ENCODE data around the gene CAVIN4. TPM values are rescaled to one million over a fixed set of nuclear protein-coding genes. Genes with fewer than 3 reads are reported as not detected.

The CAVIN4 gene
- total and polyA plus RNA-seq, 7 experiments from 2014 or later = 0.07 to 0.13 TPM; not detected in 5

- ATAC-seq (no peak), DNase-seq (no peak)
- no peaks in the 10 kb centered on the region for H3K4me1 ChIP-seq (ENCODE audit: control insufficient read depth in 2 of 2, insufficient read depth in 2 of 2, low read length in 2 of 2)
- H3K4me3 Mint-ChIP-seq = no peak overlapping the region
- H3K27ac Mint-ChIP-seq = no peak overlapping the region
- ChIA-PET CTCF (no interaction called here), POLR2A (no interaction called here)
- H3K4me1 Mint-ChIP-seq = peaks cover 0 to 2% (median 0%) of the 10 kb centered on the region in 7 donors
- no peaks in the 10 kb centered on the region for H3K9me3 Mint-ChIP-seq
- H3K27ac ChIP-seq (ENCODE audit: low read depth, low read length) = no peak overlapping the region
- H3K36me3 ChIP-seq (ENCODE audit: control insufficient read depth in 2 of 3, insufficient read depth in 3 of 3, low read length in 3 of 3) = no peaks in the 10 kb centered on the region
- peaks cover 0 to 2% (median 0%) of the 10 kb centered on the region in 5 donors for H3K27me3 Mint-ChIP-seq
- intact Hi-C loops (cut with micrococcal nuclease) = no loop called here
- H3K4me3 ChIP-seq (ENCODE audit: low read length) = no peak overlapping the region
- no peaks in the 10 kb centered on the region for H3K27me3 ChIP-seq (ENCODE audit: control insufficient read depth in 2 of 2, insufficient read depth in 2 of 2, low read length in 2 of 2)
- H3K36me3 Mint-ChIP-seq = no peaks in the 10 kb centered on the region
- H3K9me3 ChIP-seq (ENCODE audit: control insufficient read depth in 2 of 3, low read length in 3 of 3) = no peaks in the 10 kb centered on the region
Observed at GRCh38 chr9:100561256-100561655, 16.6 kb upstream of the CAVIN4 start.

GRCh38 chr9:100567856-100568255, 10.0 kb upstream of the CAVIN4 start:
- Mint-ChIP-seq H3K27ac (no peak overlapping the region), H3K9me3 (peaks cover 0 to 6% (median 0%) of the 10 kb centered on the region in 11 donors), H3K27me3 (no peaks in the 10 kb centered on the region), H3K4me3 (no peak overlapping the region), H3K4me1 (no peaks in the 10 kb centered on the region), H3K36me3 (peaks cover 0 to 4% (median 0%) of the 10 kb centered on the region in 5 donors)
- H3K27ac ChIP-seq (ENCODE audit: low read depth, low read length) = no peak overlapping the region
- intact Hi-C loops (cut with micrococcal nuclease) = no loop called here
- no peaks in the 10 kb centered on the region for H3K27me3 ChIP-seq (ENCODE audit: control insufficient read depth in 2 of 2, insufficient read depth in 2 of 2, low read length in 2 of 2)
- POLR2A ChIA-PET = no interaction called here
- ATAC-seq (no peak), DNase-seq (no peak)
- H3K9me3 ChIP-seq (ENCODE audit: control insufficient read depth in 2 of 3, low read length in 3 of 3) = no peaks in the 10 kb centered on the region
- CTCF ChIA-PET = no interaction called here
- H3K4me1 ChIP-seq (ENCODE audit: control insufficient read depth in 2 of 2, insufficient read depth in 2 of 2, low read length in 2 of 2) = no peaks in the 10 kb centered on the region
- H3K4me3 ChIP-seq (ENCODE audit: low read length) = no peak overlapping the region
- H3K36me3 ChIP-seq (ENCODE audit: control insufficient read depth in 2 of 3, insufficient read depth in 3 of 3, low read length in 3 of 3) = no peaks in the 10 kb centered on the region

- intact Hi-C loops (cut with micrococcal nuclease) = loop anchor here in 1 of 2 donors (5.0 kb wide), 1 partner anchor 1236 kb away; no protein-coding TSS in a partner anchor
- no peaks in the 10 kb centered on the region for H3K36me3 ChIP-seq (ENCODE audit: control insufficient read depth in 2 of 3, insufficient read depth in 3 of 3, low read length in 3 of 3)
- no peaks in the 10 kb centered on the region for H3K9me3 ChIP-seq (ENCODE audit: control insufficient read depth in 2 of 3, low read length in 3 of 3)
- Mint-ChIP-seq H3K4me3 (no peak overlapping the region), H3K9me3 (peaks cover 0 to 6% (median 0%) of the 10 kb centered on the region in 11 donors), H3K36me3 (peaks cover 0 to 4% (median 0%) of the 10 kb centered on the region in 5 donors), H3K27me3 (peaks cover 0 to 3% (median 0%) of the 10 kb centered on the region in 5 donors), H3K4me1 (no peaks in the 10 kb centered on the region), H3K27ac (no peak overlapping the region)
- H3K27ac ChIP-seq (ENCODE audit: low read depth, low read length) = no peak overlapping the region
- ChIA-PET POLR2A (no interaction called here), CTCF (no interaction called here)
- DNase-seq = no peak
- no peak for ATAC-seq
- H3K4me3 ChIP-seq (ENCODE audit: low read length) = no peak overlapping the region
- H3K27me3 ChIP-seq (ENCODE audit: control insufficient read depth in 2 of 2, insufficient read depth in 2 of 2, low read length in 2 of 2) = no peaks in the 10 kb centered on the region
- H3K4me1 ChIP-seq (ENCODE audit: control insufficient read depth in 2 of 2, insufficient read depth in 2 of 2, low read length in 2 of 2) = no peaks in the 10 kb centered on the region
Observed at GRCh38 chr9:100573655-100574260, 4.1 kb upstream of the CAVIN4 start.

- Histone ChIP-seq H3K4me1 (ENCODE audit: control insufficient read depth in 2 of 2, insufficient read depth in 2 of 2, low read length in 2 of 2) (no peaks in the 10 kb centered on the region), H3K27me3 (ENCODE audit: control insufficient read depth in 2 of 2, insufficient read depth in 2 of 2, low read length in 2 of 2) (no peaks in the 10 kb centered on the region), H3K36me3 (ENCODE audit: control insufficient read depth in 2 of 3, insufficient read depth in 3 of 3, low read length in 3 of 3) (no peaks in the 10 kb centered on the region), H3K27ac (ENCODE audit: low read depth, low read length) (no peak overlapping the region), H3K9me3 (ENCODE audit: control insufficient read depth in 2 of 3, low read length in 3 of 3) (no peaks in the 10 kb centered on the region), H3K4me3 (ENCODE audit: low read length) (no peak overlapping the region)
- DNase-seq (no peak), ATAC-seq (no peak)
- Mint-ChIP-seq H3K36me3 (peaks cover 0 to 3% (median 0%) of the 10 kb centered on the region in 5 donors), H3K4me3 (no peak overlapping the region), H3K9me3 (peaks cover 0 to 6% (median 0%) of the 10 kb centered on the region in 11 donors), H3K4me1 (no peaks in the 10 kb centered on the region), H3K27ac (no peak overlapping the region), H3K27me3 (peaks cover 0 to 3% (median 0%) of the 10 kb centered on the region in 5 donors)
- CTCF ChIA-PET = no interaction called here
- POLR2A ChIA-PET = no interaction called here
- intact Hi-C loops (cut with micrococcal nuclease) = no loop called here
Observed at GRCh38 chr9:100575006-100575405, 2.9 kb upstream of the CAVIN4 start.

GRCh38 chr9:100575765-100576386, 2.0 kb upstream of the CAVIN4 start:
- Mint-ChIP-seq H3K36me3 (peaks cover 0 to 2% (median 0%) of the 10 kb centered on the region in 5 donors), H3K27me3 (peaks cover 0 to 5% (median 0%) of the 10 kb centered on the region in 5 donors), H3K27ac (no peak overlapping the region), H3K4me1 (no peaks in the 10 kb centered on the region), H3K4me3 (no peak overlapping the region), H3K9me3 (no peaks in the 10 kb centered on the region)
- intact Hi-C loops (cut with micrococcal nuclease) = no loop called here
- ChIA-PET POLR2A (no interaction called here), CTCF (no interaction called here)
- Histone ChIP-seq H3K27me3 (ENCODE audit: control insufficient read depth in 2 of 2, insufficient read depth in 2 of 2, low read length in 2 of 2) (no peaks in the 10 kb centered on the region), H3K9me3 (ENCODE audit: control insufficient read depth in 2 of 3, low read length in 3 of 3) (no peaks in the 10 kb centered on the region), H3K36me3 (ENCODE audit: control insufficient read depth in 2 of 3, insufficient read depth in 3 of 3, low read length in 3 of 3) (no peaks in the 10 kb centered on the region), H3K4me1 (ENCODE audit: control insufficient read depth in 2 of 2, insufficient read depth in 2 of 2, low read length in 2 of 2) (no peaks in the 10 kb centered on the region), H3K27ac (ENCODE audit: low read depth, low read length) (no peak overlapping the region), H3K4me3 (ENCODE audit: low read length) (no peak overlapping the region)
- ATAC-seq = no peak
- DNase-seq = no peak

- ATAC-seq = no peak
- H3K4me1 Mint-ChIP-seq = no peaks in the 10 kb centered on the region
Observed at GRCh38 chr9:100578610-100579009, 731 bp downstream of the CAVIN4 start.

DNA sequence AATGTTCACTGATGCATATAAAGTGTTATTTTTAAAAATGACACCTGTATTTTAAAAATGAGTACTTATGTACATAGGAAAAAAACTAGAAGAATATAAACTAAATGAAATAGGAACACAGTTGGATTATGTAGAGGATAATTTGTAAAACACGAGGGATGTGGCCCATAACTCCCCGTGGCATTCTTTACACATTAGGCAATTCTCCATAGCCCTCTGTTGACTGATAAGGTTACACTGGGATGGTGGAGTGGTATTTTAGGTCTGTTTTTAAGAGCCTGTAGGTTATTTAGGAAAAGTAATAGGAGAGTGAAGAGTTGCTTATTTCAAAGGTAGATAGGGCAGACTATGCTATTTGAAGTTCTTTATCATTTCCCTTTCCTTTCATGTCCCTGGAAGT, 1.8 kb downstream of the CAVIN4 start:
- no peaks in the 10 kb centered on the region for H3K4me1 Mint-ChIP-seq
- Histone ChIP-seq H3K4me3 (ENCODE audit: low read length) (no peak overlapping the region), H3K4me1 (ENCODE audit: control insufficient read depth in 2 of 2, insufficient read depth in 2 of 2, low read length in 2 of 2) (no peaks in the 10 kb centered on the region), H3K27ac (ENCODE audit: low read depth, low read length) (no peak overlapping the region), H3K9me3 (ENCODE audit: control insufficient read depth in 2 of 3, low read length in 3 of 3) (no peaks in the 10 kb centered on the region), H3K36me3 (ENCODE audit: control insufficient read depth in 2 of 3, insufficient read depth in 3 of 3, low read length in 3 of 3) (no peaks in the 10 kb centered on the region), H3K27me3 (ENCODE audit: control insufficient read depth in 2 of 2, insufficient read depth in 2 of 2, low read length in 2 of 2) (no peaks in the 10 kb centered on the region)
- peaks cover 0 to 9% (median 0%) of the 10 kb centered on the region in 5 donors for H3K27me3 Mint-ChIP-seq
- no peak overlapping the region for H3K4me3 Mint-ChIP-seq
- intact Hi-C loops (cut with micrococcal nuclease) = no loop called here
- CTCF ChIA-PET = no interaction called here
- H3K27ac Mint-ChIP-seq = no peak overlapping the region
- no peaks in the 10 kb centered on the region for H3K36me3 Mint-ChIP-seq
- DNase-seq (no peak), ATAC-seq (no peak)
- POLR2A ChIA-PET = no interaction called here
- H3K9me3 Mint-ChIP-seq = no peaks in the 10 kb centered on the region

More at GRCh38 chr9:100578610-100579009, 731 bp downstream of the CAVIN4 start:
- no peak overlapping the region for H3K27ac Mint-ChIP-seq
- no peaks in the 10 kb centered on the region for H3K4me1 ChIP-seq (ENCODE audit: control insufficient read depth in 2 of 2, insufficient read depth in 2 of 2, low read length in 2 of 2)
- peaks cover 0 to 9% (median 0%) of the 10 kb centered on the region in 5 donors for H3K27me3 Mint-ChIP-seq
- H3K4me3 Mint-ChIP-seq = no peak overlapping the region
- no peaks in the 10 kb centered on the region for H3K27me3 ChIP-seq (ENCODE audit: control insufficient read depth in 2 of 2, insufficient read depth in 2 of 2, low read length in 2 of 2)
- H3K36me3 Mint-ChIP-seq = no peaks in the 10 kb centered on the region
- no peaks in the 10 kb centered on the region for H3K9me3 Mint-ChIP-seq
- intact Hi-C loops (cut with micrococcal nuclease) = no loop called here
- CTCF ChIA-PET = no interaction called here
- DNase-seq = no peak
- no peaks in the 10 kb centered on the region for H3K9me3 ChIP-seq (ENCODE audit: control insufficient read depth in 2 of 3, low read length in 3 of 3)
- no peak overlapping the region for H3K4me3 ChIP-seq (ENCODE audit: low read length)
- POLR2A ChIA-PET = no interaction called here
- H3K27ac ChIP-seq (ENCODE audit: low read depth, low read length) = no peak overlapping the region
- H3K36me3 ChIP-seq (ENCODE audit: control insufficient read depth in 2 of 3, insufficient read depth in 3 of 3, low read length in 3 of 3) = no peaks in the 10 kb centered on the region
